Measurements from ENCODE around the gene RBM20. TPM values are rescaled to one million over a fixed set of nuclear protein-coding genes. Genes with fewer than 3 reads are reported as not detected.
"Not testable (repeated sequence)": the region's sequence is repeated elsewhere in the genome, so short reads cannot be mapped to it uniquely, and the experiment has no call there.

RBM20 gene
- polyA plus RNA-seq, 1 donor: 0.96 TPM

DNA sequence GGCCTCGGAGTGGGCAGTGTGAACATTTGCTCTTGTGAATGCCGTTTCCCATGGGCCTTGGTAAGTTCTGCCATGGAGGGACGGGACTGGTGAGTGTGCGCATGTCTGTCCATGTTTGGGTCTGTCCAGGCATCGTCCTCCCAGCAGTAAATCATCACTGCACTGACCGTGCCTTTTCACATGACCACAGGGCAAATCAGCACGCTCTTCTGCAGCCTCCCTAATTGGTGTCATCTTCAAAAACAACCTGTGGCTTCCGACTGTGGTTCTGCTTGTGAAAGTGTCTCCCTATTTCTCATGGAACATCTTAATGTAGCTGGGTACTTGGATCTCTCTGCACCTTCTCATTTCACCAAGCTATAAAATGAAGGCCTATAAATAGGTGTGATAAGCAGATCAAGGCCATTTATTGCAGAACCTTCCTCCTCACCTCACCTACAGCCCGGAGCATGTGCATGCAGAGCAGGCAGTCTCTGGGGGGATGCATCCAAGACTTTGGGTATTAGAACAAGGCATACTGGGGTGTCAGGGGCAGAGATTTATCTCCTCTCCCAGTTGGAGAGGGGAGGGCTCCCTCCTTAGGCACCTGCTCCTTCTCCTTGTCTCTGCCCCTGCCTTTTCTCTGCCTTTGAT is 77.4 kb downstream of the RBM20 start:
- no peak for DNase-seq
- H3K4me3 ChIP-seq (ENCODE audit: low read length): no peak overlapping the region
- H3K27ac ChIP-seq (ENCODE audit: low read length): no peak overlapping the region
- no peaks in the 10 kb centered on the region for H3K27me3 ChIP-seq (ENCODE audit: control insufficient read depth, insufficient read depth, low read length)
- H3K9me3 ChIP-seq (ENCODE audit: control insufficient read depth, low read depth, low read length): no peaks in the 10 kb centered on the region
- peaks cover 14% of the 10 kb centered on the region for H3K4me1 ChIP-seq (ENCODE audit: control insufficient read depth, insufficient read depth, low read length)
- WGBS (ENCODE audit: insufficient coverage, low lambda C conversion rate): 100% methylated on average over 1 of the region's 9 CpGs
- H3K36me3 ChIP-seq (ENCODE audit: control insufficient read depth, insufficient read depth, low read length): no peaks in the 10 kb centered on the region

DNA sequence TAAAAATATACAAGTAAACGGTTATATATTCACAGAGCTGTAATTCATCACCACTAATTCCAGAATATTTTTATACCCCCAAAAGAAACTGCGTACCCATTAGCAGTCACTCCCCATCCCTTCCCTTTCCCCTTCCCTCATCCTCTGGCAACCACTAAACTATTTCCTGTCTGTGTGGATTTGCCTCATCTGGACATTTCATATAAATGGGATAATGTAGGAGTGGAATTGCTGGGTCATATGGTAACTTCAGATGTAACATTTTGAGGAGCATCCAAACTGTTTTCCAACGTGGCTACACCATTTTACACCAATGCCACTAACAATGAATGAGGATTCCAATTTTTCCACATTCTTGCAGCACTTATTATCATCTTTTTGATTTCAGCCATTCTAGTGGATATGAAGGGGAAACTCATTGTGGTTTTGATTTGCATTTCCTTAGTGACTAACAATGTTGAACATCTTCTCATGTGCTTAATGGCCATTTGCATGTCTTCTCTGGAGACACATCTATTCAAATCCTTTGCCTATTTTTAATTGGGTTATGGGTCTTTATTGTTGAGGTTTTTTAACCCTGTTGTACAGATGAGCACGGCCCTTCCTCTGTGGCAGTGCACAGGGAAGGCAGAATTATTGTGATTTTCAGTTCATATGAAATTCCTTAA is 79.2 kb downstream of the RBM20 start:
- no peak overlapping the region for H3K27ac ChIP-seq (ENCODE audit: low read length)
- 100% methylated on average over 1 of the region's 4 CpGs for WGBS (ENCODE audit: insufficient coverage, low lambda C conversion rate)

DNA sequence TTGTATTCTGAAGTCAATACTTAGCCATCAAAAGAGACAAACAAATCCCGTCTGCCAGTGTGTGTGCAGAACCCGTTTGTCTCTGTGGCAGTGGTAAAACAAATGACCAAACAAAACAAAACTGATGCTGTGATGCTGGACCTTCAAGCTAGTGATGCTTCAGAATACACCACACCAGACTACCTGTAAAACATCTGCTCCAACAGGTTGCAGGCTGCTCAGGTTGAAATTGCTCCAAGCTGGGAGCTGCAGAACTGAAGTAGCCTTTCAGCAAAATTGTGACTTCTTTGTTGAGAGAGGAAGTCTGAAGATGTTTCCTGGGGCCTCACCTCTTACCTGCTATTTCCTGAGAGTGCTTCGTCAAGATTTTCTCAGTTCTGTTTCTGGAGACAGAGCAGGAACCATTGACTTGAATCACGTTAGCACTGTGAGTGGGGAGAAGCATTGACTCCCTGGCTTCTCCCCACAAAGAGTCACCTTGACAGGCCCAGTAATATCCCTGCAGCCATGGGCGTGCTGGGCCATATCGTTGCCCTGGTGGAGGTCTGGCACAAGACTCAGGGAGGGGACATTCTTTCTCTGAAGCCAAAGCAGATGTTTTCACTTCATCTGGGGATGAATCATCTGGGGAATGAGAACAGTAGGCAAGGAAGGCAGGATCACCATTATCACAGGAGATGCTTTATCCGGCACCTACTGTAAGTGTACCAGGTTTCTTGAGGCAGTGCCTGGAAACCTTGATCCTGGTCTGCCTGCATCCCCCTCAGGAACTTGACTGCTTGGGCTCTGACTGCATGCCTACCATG is 80.2 kb downstream of the RBM20 start:
- Histone ChIP-seq H3K4me3 (ENCODE audit: low read length) (no peak overlapping the region), H3K9me3 (ENCODE audit: control insufficient read depth, low read depth, low read length) (no peaks in the 10 kb centered on the region), H3K36me3 (ENCODE audit: control insufficient read depth, insufficient read depth, low read length) (no peaks in the 10 kb centered on the region), H3K27ac (ENCODE audit: low read length) (no peak overlapping the region), H3K4me1 (ENCODE audit: control insufficient read depth, insufficient read depth, low read length) (peaks cover 14% of the 10 kb centered on the region), H3K27me3 (ENCODE audit: control insufficient read depth, insufficient read depth, low read length) (no peaks in the 10 kb centered on the region)
- no CpG with 5 or more reads among the region's 7 CpGs for WGBS (ENCODE audit: insufficient coverage, low lambda C conversion rate)
- no peak for DNase-seq

More for the DNA sequence above, 79.2 kb downstream of the RBM20 start:
- Histone ChIP-seq H3K4me3 (ENCODE audit: low read length) (no peak overlapping the region), H3K36me3 (ENCODE audit: control insufficient read depth, insufficient read depth, low read length) (no peaks in the 10 kb centered on the region), H3K27me3 (ENCODE audit: control insufficient read depth, insufficient read depth, low read length) (no peaks in the 10 kb centered on the region), H3K9me3 (ENCODE audit: control insufficient read depth, low read depth, low read length) (no peaks in the 10 kb centered on the region), H3K4me1 (ENCODE audit: control insufficient read depth, insufficient read depth, low read length) (peaks cover 14% of the 10 kb centered on the region)
- DNase-seq: no peak

DNA sequence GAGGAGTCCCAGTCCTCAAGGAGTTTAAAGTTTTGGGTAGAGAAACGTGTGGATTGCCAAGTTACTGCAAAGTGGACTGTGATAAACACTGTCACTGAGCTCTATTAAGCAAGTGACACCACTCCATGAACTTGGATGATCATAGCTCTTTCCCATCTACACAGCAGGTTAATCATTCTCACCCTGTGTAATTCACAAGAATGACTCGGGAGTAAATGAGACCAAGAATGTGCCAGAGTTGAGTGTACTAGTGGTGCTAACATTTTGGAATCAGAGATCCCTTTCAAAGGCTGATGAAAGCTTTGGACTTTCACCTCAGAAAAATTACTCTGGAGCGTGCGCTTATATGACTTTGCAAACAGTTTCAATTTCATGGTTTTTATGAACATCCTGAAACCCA is 80.8 kb downstream of the RBM20 start:
- H3K36me3 ChIP-seq (ENCODE audit: control insufficient read depth, insufficient read depth, low read length): no peaks in the 10 kb centered on the region
- H3K27me3 ChIP-seq (ENCODE audit: control insufficient read depth, insufficient read depth, low read length): no peaks in the 10 kb centered on the region
- H3K9me3 ChIP-seq (ENCODE audit: control insufficient read depth, low read depth, low read length): no peaks in the 10 kb centered on the region
- no peak overlapping the region for H3K27ac ChIP-seq (ENCODE audit: low read length)
- DNase-seq: peak in 1 of 2 donors; percentile 55
- no peak overlapping the region for H3K4me3 ChIP-seq (ENCODE audit: low read length)
- H3K4me1 ChIP-seq (ENCODE audit: control insufficient read depth, insufficient read depth, low read length): peaks cover 14% of the 10 kb centered on the region
- WGBS (ENCODE audit: insufficient coverage, low lambda C conversion rate): 30% methylated on average over 2 of the region's 4 CpGs

DNA sequence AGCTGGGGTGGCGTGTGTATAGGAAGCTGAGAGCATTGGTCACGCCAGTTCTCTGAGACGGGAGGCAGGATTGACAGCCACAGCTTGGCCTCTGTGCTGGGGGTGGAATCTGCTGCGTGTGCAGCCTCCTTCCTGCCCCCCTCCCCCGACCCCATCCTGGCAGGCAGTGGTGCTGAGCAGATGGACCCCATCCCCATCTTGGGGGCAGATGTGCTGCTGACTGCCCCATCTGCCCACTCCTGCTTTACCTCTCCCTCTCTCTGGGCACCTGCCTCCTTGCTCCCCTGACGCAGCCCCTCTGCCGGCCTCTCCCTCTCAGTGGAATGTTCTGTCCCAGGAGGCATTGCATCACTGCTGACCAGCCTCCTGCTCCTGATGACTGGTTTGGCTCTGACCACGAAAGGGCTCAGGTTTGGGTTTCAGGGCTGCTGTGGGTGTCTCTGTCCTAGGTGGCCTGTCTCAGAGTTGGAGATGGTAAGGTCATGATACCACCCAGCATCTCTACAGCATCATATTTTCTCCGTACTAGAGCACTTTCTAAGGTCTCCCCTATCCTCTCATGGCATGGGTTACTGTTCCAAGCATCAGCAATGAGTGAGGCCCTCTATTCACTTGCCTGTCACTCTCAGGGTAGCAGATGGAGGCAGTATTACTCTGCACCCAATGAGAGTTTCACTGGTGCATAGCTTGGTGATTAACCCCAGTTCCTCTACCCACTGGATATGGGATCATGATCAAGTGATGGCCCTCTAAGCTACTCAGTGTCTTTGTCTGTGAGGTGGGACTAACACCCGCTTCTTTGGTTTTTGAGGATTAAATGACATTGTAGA is 81.9 kb downstream of the RBM20 start:
- H3K36me3 ChIP-seq (ENCODE audit: control insufficient read depth, insufficient read depth, low read length): no peaks in the 10 kb centered on the region
- no peak overlapping the region for H3K4me3 ChIP-seq (ENCODE audit: low read length)
- DNase-seq: peak in 1 of 2 donors; percentile 25
- no peaks in the 10 kb centered on the region for H3K27me3 ChIP-seq (ENCODE audit: control insufficient read depth, insufficient read depth, low read length)
- H3K9me3 ChIP-seq (ENCODE audit: control insufficient read depth, low read depth, low read length): no peaks in the 10 kb centered on the region
- peak overlapping the region; percentile 8 for H3K27ac ChIP-seq (ENCODE audit: low read length)
- WGBS (ENCODE audit: insufficient coverage, low lambda C conversion rate): no CpG with 5 or more reads among the region's 10 CpGs
- peaks cover 14% of the 10 kb centered on the region for H3K4me1 ChIP-seq (ENCODE audit: control insufficient read depth, insufficient read depth, low read length)

DNA sequence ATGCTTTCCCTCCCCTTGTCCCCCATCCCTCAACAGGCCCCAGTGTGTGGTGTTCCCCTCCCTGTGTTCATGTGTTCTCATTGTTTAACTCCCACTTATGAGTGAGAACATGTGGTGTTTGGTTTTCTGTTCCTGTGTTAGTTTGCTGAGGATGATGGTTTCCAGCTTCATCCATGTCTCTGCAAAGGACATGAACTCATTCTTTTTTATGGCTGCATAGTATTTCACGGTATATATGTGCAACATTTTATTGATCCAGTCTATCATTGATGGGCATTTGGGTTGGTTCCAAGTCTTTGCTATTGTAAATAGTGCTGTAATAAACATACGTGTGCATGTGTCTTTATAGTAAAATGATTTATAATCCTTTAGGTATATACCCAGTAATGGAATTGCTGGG is 83.6 kb downstream of the RBM20 start:
- not testable (repeated sequence) for H3K4me3 ChIP-seq (ENCODE audit: low read length); H3K27ac ChIP-seq (ENCODE audit: low read length); H3K36me3 ChIP-seq (ENCODE audit: control insufficient read depth, insufficient read depth, low read length); H3K27me3 ChIP-seq (ENCODE audit: control insufficient read depth, insufficient read depth, low read length); H3K9me3 ChIP-seq (ENCODE audit: control insufficient read depth, low read depth, low read length); DNase-seq
- 100% methylated on average over 1 of the region's 2 CpGs for WGBS (ENCODE audit: insufficient coverage, low lambda C conversion rate)
- peaks cover 14% of the 10 kb centered on the region for H3K4me1 ChIP-seq (ENCODE audit: control insufficient read depth, insufficient read depth, low read length)

DNA sequence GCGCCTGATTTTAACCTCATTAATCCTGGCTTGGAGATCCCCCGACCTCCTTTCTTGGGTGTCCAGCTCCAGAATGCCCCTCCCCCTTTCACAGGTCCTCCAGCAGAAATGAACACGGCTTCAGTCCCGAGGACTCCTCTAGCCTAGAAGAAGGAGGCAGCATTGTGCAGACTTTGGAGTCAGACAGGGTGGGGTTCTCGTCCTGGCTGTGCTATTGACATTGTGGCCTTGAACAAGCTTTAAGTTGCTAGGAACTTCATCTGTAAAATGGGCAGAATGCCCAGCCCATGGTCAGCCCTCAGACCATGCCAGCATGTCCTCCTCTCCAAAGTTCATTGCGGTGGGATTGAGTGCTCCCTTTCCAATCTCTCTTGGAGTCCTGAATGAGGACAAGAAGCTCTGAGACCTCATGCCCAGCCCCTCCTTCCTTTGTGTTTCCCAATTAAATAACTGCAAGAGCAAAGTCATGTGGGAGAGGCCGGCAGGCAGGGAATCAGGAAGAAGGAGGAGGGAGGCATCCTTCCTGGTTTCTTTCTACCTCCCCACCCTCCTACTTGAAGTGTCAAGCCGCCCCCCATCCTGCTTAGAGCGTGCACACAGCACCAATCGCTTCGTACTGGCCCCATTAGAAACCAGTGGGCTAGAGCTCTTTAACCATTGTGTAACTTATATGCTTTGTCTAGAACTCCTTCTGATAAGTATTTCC is 86.4 kb downstream of the RBM20 start:
- H3K27ac ChIP-seq (ENCODE audit: low read length): no peak overlapping the region
- DNase-seq: no peak
- H3K27me3 ChIP-seq (ENCODE audit: control insufficient read depth, insufficient read depth, low read length): no peaks in the 10 kb centered on the region
- no peaks in the 10 kb centered on the region for H3K36me3 ChIP-seq (ENCODE audit: control insufficient read depth, insufficient read depth, low read length)
- no CpG with 5 or more reads among the region's 11 CpGs for WGBS (ENCODE audit: insufficient coverage, low lambda C conversion rate)
- H3K4me3 ChIP-seq (ENCODE audit: low read length): no peak overlapping the region
- no peaks in the 10 kb centered on the region for H3K9me3 ChIP-seq (ENCODE audit: control insufficient read depth, low read depth, low read length)
- H3K4me1 ChIP-seq (ENCODE audit: control insufficient read depth, insufficient read depth, low read length): peaks cover 4% of the 10 kb centered on the region

DNA sequence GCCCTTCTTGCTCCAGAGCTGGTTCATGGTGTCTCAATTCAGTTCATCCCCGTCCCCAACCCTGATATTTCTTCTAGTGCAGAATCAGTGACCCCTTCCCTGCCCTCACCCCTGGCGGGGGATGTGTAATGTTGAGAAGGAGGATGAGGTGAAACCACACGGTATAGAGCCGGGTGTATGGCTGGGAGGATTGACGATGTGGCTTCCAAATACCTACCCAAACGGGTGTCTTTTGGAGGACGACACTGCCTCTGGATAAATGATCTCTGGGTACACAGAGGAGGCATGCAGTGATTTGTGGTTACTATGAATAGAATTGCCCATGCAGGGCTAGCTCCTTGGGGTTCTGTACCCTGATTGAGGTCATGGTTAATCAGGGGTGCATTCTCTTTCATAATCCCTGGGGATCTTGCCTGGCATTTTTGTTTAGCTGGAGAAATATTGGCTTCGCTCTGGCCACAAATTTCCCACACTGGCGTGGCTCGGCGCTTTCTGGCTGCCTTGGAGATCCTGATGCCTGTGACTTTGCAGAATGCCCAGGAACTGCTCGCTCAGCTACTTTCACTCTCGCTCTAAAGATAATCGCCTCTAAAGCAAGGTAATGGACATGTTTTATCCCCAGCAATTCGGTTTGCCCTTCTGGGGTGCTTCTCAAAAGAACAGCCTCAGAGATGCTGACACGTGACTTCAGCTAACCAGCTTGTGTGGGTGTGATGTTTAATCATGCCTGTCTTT is 89.2 kb downstream of the RBM20 start:
- Histone ChIP-seq H3K4me1 (ENCODE audit: control insufficient read depth, insufficient read depth, low read length) (peaks cover 3% of the 10 kb centered on the region), H3K27ac (ENCODE audit: low read length) (no peak overlapping the region), H3K9me3 (ENCODE audit: control insufficient read depth, low read depth, low read length) (no peaks in the 10 kb centered on the region), H3K4me3 (ENCODE audit: low read length) (no peak overlapping the region), H3K27me3 (ENCODE audit: control insufficient read depth, insufficient read depth, low read length) (no peaks in the 10 kb centered on the region), H3K36me3 (ENCODE audit: control insufficient read depth, insufficient read depth, low read length) (no peaks in the 10 kb centered on the region)
- 60% methylated on average over 1 of the region's 16 CpGs for WGBS (ENCODE audit: insufficient coverage, low lambda C conversion rate)
- DNase-seq: peak in 1 of 2 donors; percentile 33

DNA sequence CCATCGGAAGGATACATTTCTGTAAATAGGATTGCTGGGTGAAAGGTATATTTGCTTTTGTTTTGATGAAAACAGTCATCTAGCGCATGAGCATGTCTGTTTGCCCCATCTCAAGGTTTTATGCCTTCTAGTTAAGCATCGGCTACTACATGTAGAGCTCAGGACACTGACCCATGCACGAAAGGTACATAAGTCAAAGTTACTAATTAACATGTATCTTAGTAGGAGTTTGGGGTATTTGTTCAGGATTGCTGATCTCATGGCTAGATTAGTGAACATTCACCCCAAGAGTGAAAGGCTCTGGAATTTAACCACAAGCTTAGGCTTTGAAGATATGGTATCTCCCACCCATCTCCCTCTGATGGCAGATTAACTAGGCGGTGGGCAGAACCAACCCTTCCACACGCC is 91.5 kb downstream of the RBM20 start:
- no peak for DNase-seq
- H3K4me1 ChIP-seq (ENCODE audit: control insufficient read depth, insufficient read depth, low read length): peaks cover 3% of the 10 kb centered on the region
- no peaks in the 10 kb centered on the region for H3K27me3 ChIP-seq (ENCODE audit: control insufficient read depth, insufficient read depth, low read length)
- no peaks in the 10 kb centered on the region for H3K9me3 ChIP-seq (ENCODE audit: control insufficient read depth, low read depth, low read length)
- H3K4me3 ChIP-seq (ENCODE audit: low read length): no peak overlapping the region
- H3K27ac ChIP-seq (ENCODE audit: low read length): no peak overlapping the region
- 20% methylated on average over 1 of the region's 6 CpGs for whole genome bisulfite sequencing (ENCODE audit: insufficient coverage, low lambda C conversion rate)
- no peaks in the 10 kb centered on the region for H3K36me3 ChIP-seq (ENCODE audit: control insufficient read depth, insufficient read depth, low read length)
